Panc1 (cell line): ENCODE results near the gene CHST1. TPM values are rescaled to one million over a fixed set of nuclear protein-coding genes. Genes with fewer than 3 reads are reported as not detected.

ENCODE experiments used
- ATAC-seq: fragments of 200-7000 bp; cut with Tn5 transposase; 2 replicates; pipeline ENCODE4 v1.9.1; 2020; ENCODE audit warnings: mild to moderate bottlenecking, moderate library complexity
- BruUV-seq: library from RNA; stranded (reverse); fragments of 400-500 nt; replicated peaks from 2 replicates; lab custom pipeline; 2021; lab: Mats Ljungman, UMichigan
- CTCF ChIA-PET: fragments of 300-600 bp; sonication (Branson Sonifier 250); formaldehyde crosslinking; loops from one replicate; lab custom pipeline; 2022; ENCODE audit warnings: antibody characterized with exemption; lab: Charles Lee
- POLR2A ChIA-PET: fragments of 300-600 bp; sonication (Branson Sonifier 250); formaldehyde crosslinking; loops from one replicate; lab custom pipeline; 2022; ENCODE audit warnings: antibody characterized with exemption; lab: Charles Lee
- DNase-seq: peaks from one replicate; pipeline ENCODE4 v3.0.0-alpha.2; 2010; ENCODE audit warnings: low read depth, low spot score
- H3K27ac ChIP-seq: 2 replicates; pipeline ENCODE4 v1.5.1; 2011; ENCODE audit warnings: mild to moderate bottlenecking, low read length, inconsistent platforms
- H3K27me3 ChIP-seq: fragments of 200-500 bp; sonication (Bioruptor generic); 2 replicates; pipeline ENCODE4 v1.6.0; 2014; ENCODE audit warnings: low read length, inconsistent platforms; ENCODE audit not compliant: control insufficient read depth, insufficient read depth
- H3K36me3 ChIP-seq: fragments of 200-500 bp; sonication (Bioruptor generic); 2 replicates; pipeline ENCODE4 v1.5.1; 2014; ENCODE audit warnings: inconsistent platforms, mild to moderate bottlenecking, low read length, moderate library complexity; ENCODE audit not compliant: control insufficient read depth, insufficient read depth
- H3K4me1 ChIP-seq: 2 replicates; pipeline ENCODE4 v1.5.1; 2011; ENCODE audit warnings: inconsistent platforms, mild to moderate bottlenecking, low read length, moderate library complexity; ENCODE audit not compliant: control insufficient read depth, insufficient read depth
- H3K4me3 ChIP-seq, 2 experiments: 2 replicates each; pipeline ENCODE4 v1.5.1; 2011 to 2012; ENCODE audit warnings: low read depth in 2 of 2, low read length in 2 of 2, mild to moderate bottlenecking in 2 of 2, inconsistent platforms in 1 of 2, moderate library complexity in 1 of 2
- H3K9me3 ChIP-seq: fragments of 200-500 bp; sonication (Bioruptor generic); 2 replicates; pipeline ENCODE4 v1.5.1; 2014; ENCODE audit warnings: low read depth, mild to moderate bottlenecking, inconsistent platforms, low read length, moderate library complexity; ENCODE audit not compliant: control insufficient read depth, insufficient read depth
- CTCF ChIP-seq: fragments of 450-650 bp; IDR thresholded peaks from 2 replicates; pipeline ENCODE4 v1.5.1; 2017; ENCODE audit warnings: mild to moderate bottlenecking
- POLR2AphosphoS5 ChIP-seq: IDR thresholded peaks from 2 replicates; pipeline ENCODE4 v1.6.1; 2012; ENCODE audit warnings: mild to moderate bottlenecking, low read depth, low read length, moderate library complexity
- SIN3A ChIP-seq: IDR thresholded peaks from 2 replicates; pipeline ENCODE4 v1.6.1; 2012; ENCODE audit warnings: low read depth, mild to moderate bottlenecking, low read length, moderate library complexity, borderline replicate concordance; ENCODE audit not compliant: insufficient read depth
- TCF7L2 ChIP-seq: IDR thresholded peaks from 2 replicates; pipeline ENCODE4 v1.6.1; 2011; ENCODE audit warnings: mild to moderate bottlenecking, low read depth, low read length, inconsistent platforms
- in situ Hi-C: cut with HindIII; loops from 2 replicates; pipeline ENCODE4 v1.10.0; 2016; ENCODE audit warnings: low sequenced_read_pairs, low pct_unique_long_range_greater_than_20kb
- intact Hi-C: fragments of 100-400 bp; cut with micrococcal nuclease; formaldehyde crosslinking; loops from one replicate; pipeline ENCODE4 v1.10.0; 2022; ENCODE audit not compliant: unreplicated experiment
- total RNA-seq: library from RNA; stranded (reverse); gene quantifications from one replicate; pipeline ENCODE4 v1.2.1, GENCODE V29; 2021; ENCODE audit not compliant: unreplicated experiment
- TF ChIP-seq, protein P1 (sequence below), 2 experiments: IDR thresholded peaks; 2 replicates each; pipeline ENCODE4 v1.6.1; 2011 to 2012; ENCODE audit warnings: low read depth in 2 of 2, control low read depth in 1 of 2, low read length in 1 of 2, mild to moderate bottlenecking in 1 of 2, moderate library complexity in 1 of 2; ENCODE audit not compliant: insufficient read depth in 1 of 2

Gene CHST1
- total RNA-seq, 1 experiment from 2014 or later: not detected

DNA sequence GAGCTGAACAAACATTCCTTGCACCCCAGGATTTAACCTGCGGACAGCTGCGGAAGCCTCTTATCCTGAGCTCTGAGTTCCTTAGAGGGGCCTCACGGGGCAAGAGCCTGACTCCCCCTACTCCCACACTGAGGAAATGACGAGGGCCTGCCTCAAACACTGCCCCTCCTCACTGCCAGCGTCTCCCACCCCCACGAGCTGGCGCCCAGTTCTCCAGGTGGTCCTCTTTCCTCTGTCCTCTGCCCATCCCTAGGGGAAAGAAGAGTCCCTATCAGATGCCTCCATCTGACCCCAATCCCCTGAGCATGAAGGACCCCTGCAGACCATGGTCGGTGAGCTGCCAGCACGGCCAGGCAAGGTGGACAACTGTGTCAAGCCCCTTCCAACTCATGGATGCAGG lies 14.3 kb downstream of the CHST1 start:
- no TSS peak for BruUV-seq
- ChIA-PET POLR2A (no interaction called here), CTCF (no interaction called here)
- TF ChIP-seq, protein P1, sequence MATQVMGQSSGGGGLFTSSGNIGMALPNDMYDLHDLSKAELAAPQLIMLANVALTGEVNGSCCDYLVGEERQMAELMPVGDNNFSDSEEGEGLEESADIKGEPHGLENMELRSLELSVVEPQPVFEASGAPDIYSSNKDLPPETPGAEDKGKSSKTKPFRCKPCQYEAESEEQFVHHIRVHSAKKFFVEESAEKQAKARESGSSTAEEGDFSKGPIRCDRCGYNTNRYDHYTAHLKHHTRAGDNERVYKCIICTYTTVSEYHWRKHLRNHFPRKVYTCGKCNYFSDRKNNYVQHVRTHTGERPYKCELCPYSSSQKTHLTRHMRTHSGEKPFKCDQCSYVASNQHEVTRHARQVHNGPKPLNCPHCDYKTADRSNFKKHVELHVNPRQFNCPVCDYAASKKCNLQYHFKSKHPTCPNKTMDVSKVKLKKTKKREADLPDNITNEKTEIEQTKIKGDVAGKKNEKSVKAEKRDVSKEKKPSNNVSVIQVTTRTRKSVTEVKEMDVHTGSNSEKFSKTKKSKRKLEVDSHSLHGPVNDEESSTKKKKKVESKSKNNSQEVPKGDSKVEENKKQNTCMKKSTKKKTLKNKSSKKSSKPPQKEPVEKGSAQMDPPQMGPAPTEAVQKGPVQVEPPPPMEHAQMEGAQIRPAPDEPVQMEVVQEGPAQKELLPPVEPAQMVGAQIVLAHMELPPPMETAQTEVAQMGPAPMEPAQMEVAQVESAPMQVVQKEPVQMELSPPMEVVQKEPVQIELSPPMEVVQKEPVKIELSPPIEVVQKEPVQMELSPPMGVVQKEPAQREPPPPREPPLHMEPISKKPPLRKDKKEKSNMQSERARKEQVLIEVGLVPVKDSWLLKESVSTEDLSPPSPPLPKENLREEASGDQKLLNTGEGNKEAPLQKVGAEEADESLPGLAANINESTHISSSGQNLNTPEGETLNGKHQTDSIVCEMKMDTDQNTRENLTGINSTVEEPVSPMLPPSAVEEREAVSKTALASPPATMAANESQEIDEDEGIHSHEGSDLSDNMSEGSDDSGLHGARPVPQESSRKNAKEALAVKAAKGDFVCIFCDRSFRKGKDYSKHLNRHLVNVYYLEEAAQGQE (IDR thresholded peaks at IDR 0.05; ENCODE audit: insufficient read depth in 1 of 2, low read depth in 2 of 2, low read length in 1 of 2): no peak
- TF ChIP-seq TCF7L2: no peak
- Histone ChIP-seq H3K36me3 (no peaks in the 10 kb centered on the region), H3K9me3 (no peaks in the 10 kb centered on the region), H3K4me1 (no peaks in the 10 kb centered on the region), H3K27ac (no peak overlapping the region), H3K4me3 (no peak overlapping the region), H3K27me3 (peaks cover 3% of the 10 kb centered on the region; the same call in 1 of the 2 replicates)
- no peak for DNase-seq
- intact Hi-C loops: loop anchor here (10.0 kb wide), 1 partner anchor 276 kb away; no protein-coding TSS in a partner anchor
- ATAC-seq: no peak
- in situ Hi-C loops: no loop called here

GRCh38 chr11:45650166-45651095 lies 15.0 kb downstream of the CHST1 start:
- BruUV-seq: no TSS peak
- in situ Hi-C loops: no loop called here

More at GRCh38 chr11:45650166-45651095, 15.0 kb downstream of the CHST1 start:
- Histone ChIP-seq H3K4me3 (no peak overlapping the region), H3K36me3 (no peaks in the 10 kb centered on the region), H3K27ac (no peak overlapping the region), H3K9me3 (no peaks in the 10 kb centered on the region), H3K4me1 (no peaks in the 10 kb centered on the region), H3K27me3 (peaks cover 3% of the 10 kb centered on the region; the same call in 1 of the 2 replicates)
- DNase-seq (no peak), ATAC-seq (no peak)
- no peak for TF ChIP-seq CTCF
- TF ChIP-seq POLR2AphosphoS5: no peak
- no peak for TF ChIP-seq TCF7L2
- TF ChIP-seq, protein P1 (IDR thresholded peaks at IDR 0.05; ENCODE audit: insufficient read depth in 1 of 2, low read depth in 2 of 2, low read length in 1 of 2): no peak
- no peak for TF ChIP-seq SIN3A
- POLR2A ChIA-PET: no interaction called here
- intact Hi-C loops: loop anchor here (10.0 kb wide), 1 partner anchor 276 kb away; no protein-coding TSS in a partner anchor
- CTCF ChIA-PET: no interaction called here
